Measurements from ENCODE around the gene DUSP15. TPM values are rescaled to one million over a fixed set of nuclear protein-coding genes. Genes with fewer than 3 reads are reported as not detected.

The DUSP15 gene
- total and polyA plus RNA-seq, 4 donors, result 1.6 to 4.7 (median 2.9) TPM

GRCh38 chr20:31896049-31896448 lies 25.7 kb upstream of the DUSP15 start:
- no peak overlapping the region for H3K9ac ChIP-seq (ENCODE audit: insufficient read depth in 1 of 2, low read length in 2 of 2)
- H3K4me1 ChIP-seq (ENCODE audit: control insufficient read depth in 5 of 5, insufficient read depth in 5 of 5, low read length in 5 of 5), result peaks cover 0 to 2% (median 0%) of the 10 kb centered on the region in 5 donors
- H3K9me3 ChIP-seq (ENCODE audit: control insufficient read depth in 4 of 4, insufficient read depth in 3 of 4, low read length in 3 of 4), result no peaks in the 10 kb centered on the region
- no peak overlapping the region for H3K4me3 ChIP-seq
- no peaks in the 10 kb centered on the region for H3K36me3 ChIP-seq (ENCODE audit: control insufficient read depth in 4 of 4, insufficient read depth in 4 of 4, low read length in 4 of 4)
- DNase-seq (no peak), ATAC-seq (ENCODE audit: insufficient read depth, low FRiP score) (no peak)
- no peak for TF ChIP-seq CTCF (IDR thresholded peaks at IDR 0.05; ENCODE audit: control extremely low read depth, extremely low read depth)
- no peak overlapping the region for H3K27ac ChIP-seq (ENCODE audit: low read depth in 1 of 2, low read length in 1 of 2)
- 94 to 98% methylated on average over 9 of the region's 9 CpGs for WGBS, 2 donors
- no peaks in the 10 kb centered on the region for H3K27me3 ChIP-seq (ENCODE audit: control insufficient read depth in 3 of 3, insufficient read depth in 3 of 3, low read length in 2 of 3)

GRCh38 chr20:31894980-31895675 lies 24.8 kb upstream of the DUSP15 start:
- ATAC-seq (ENCODE audit: insufficient read depth, low FRiP score) (peak; percentile 91), DNase-seq (peak in 2 of 3 donors; percentile 11 to 37)
- 45 to 47% methylated on average over 8 of the region's 8 CpGs for WGBS, 2 donors
- Histone ChIP-seq H3K4me3 (no peak overlapping the region), H3K4me1 (ENCODE audit: control insufficient read depth in 5 of 5, insufficient read depth in 5 of 5, low read length in 5 of 5) (peaks cover 0 to 2% (median 0%) of the 10 kb centered on the region in 5 donors), H3K9ac (ENCODE audit: insufficient read depth in 1 of 2, low read length in 2 of 2) (no peak overlapping the region), H3K36me3 (ENCODE audit: control insufficient read depth in 4 of 4, insufficient read depth in 4 of 4, low read length in 4 of 4) (no peaks in the 10 kb centered on the region), H3K27me3 (ENCODE audit: control insufficient read depth in 3 of 3, insufficient read depth in 3 of 3, low read length in 2 of 3) (no peaks in the 10 kb centered on the region), H3K9me3 (ENCODE audit: control insufficient read depth in 4 of 4, insufficient read depth in 3 of 4, low read length in 3 of 4) (no peaks in the 10 kb centered on the region), H3K27ac (ENCODE audit: low read depth in 1 of 2, low read length in 1 of 2) (peak overlapping the region in 1 of 2 donors; percentile 15)
- no peak for TF ChIP-seq CTCF (IDR thresholded peaks at IDR 0.05; ENCODE audit: control extremely low read depth, extremely low read depth)

GRCh38 chr20:31890646-31891045 lies 20.3 kb upstream of the DUSP15 start:
- no peak for DNase-seq
- H3K9me3 ChIP-seq (ENCODE audit: control insufficient read depth in 4 of 4, insufficient read depth in 3 of 4, low read length in 3 of 4), result no peaks in the 10 kb centered on the region
- peaks cover 0 to 2% (median 0%) of the 10 kb centered on the region in 5 donors for H3K4me1 ChIP-seq (ENCODE audit: control insufficient read depth in 5 of 5, insufficient read depth in 5 of 5, low read length in 5 of 5)
- H3K27ac ChIP-seq (ENCODE audit: low read depth in 1 of 2, low read length in 1 of 2), result no peak overlapping the region
- ATAC-seq (ENCODE audit: insufficient read depth, low FRiP score), result no peak
- H3K4me3 ChIP-seq, result no peak overlapping the region
- no peak overlapping the region for H3K9ac ChIP-seq (ENCODE audit: insufficient read depth in 1 of 2, low read length in 2 of 2)
- H3K36me3 ChIP-seq (ENCODE audit: control insufficient read depth in 4 of 4, insufficient read depth in 4 of 4, low read length in 4 of 4), result no peaks in the 10 kb centered on the region
- WGBS, 2 donors, result 73 to 77% methylated on average over 8 of the region's 8 CpGs
- no peak for TF ChIP-seq CTCF (IDR thresholded peaks at IDR 0.05; ENCODE audit: control extremely low read depth, extremely low read depth)
- H3K27me3 ChIP-seq (ENCODE audit: control insufficient read depth in 3 of 3, insufficient read depth in 3 of 3, low read length in 2 of 3), result no peaks in the 10 kb centered on the region

GRCh38 chr20:31883829-31884228 lies 13.5 kb upstream of the DUSP15 start:
- H3K9me3 ChIP-seq (ENCODE audit: control insufficient read depth in 4 of 4, insufficient read depth in 3 of 4, low read length in 3 of 4), result no peaks in the 10 kb centered on the region
- no peaks in the 10 kb centered on the region for H3K27me3 ChIP-seq (ENCODE audit: control insufficient read depth in 3 of 3, insufficient read depth in 3 of 3, low read length in 2 of 3)
- H3K4me1 ChIP-seq (ENCODE audit: control insufficient read depth in 5 of 5, insufficient read depth in 5 of 5, low read length in 5 of 5), result peaks cover 0 to 3% (median 0%) of the 10 kb centered on the region in 5 donors
- H3K27ac ChIP-seq (ENCODE audit: low read depth in 1 of 2, low read length in 1 of 2), result no peak overlapping the region
- no peak for TF ChIP-seq CTCF (IDR thresholded peaks at IDR 0.05; ENCODE audit: control extremely low read depth, extremely low read depth)
- DNase-seq, result no peak
- H3K4me3 ChIP-seq, result no peak overlapping the region
- ATAC-seq (ENCODE audit: insufficient read depth, low FRiP score), result no peak
- no peaks in the 10 kb centered on the region for H3K36me3 ChIP-seq (ENCODE audit: control insufficient read depth in 4 of 4, insufficient read depth in 4 of 4, low read length in 4 of 4)
- H3K9ac ChIP-seq (ENCODE audit: insufficient read depth in 1 of 2, low read length in 2 of 2), result no peak overlapping the region
